Activated CD4-positive, alpha-beta T cell treated with anti-CD3 and anti-CD28 coated beads, Interleukin-2, amount 10 ng/mL, durations not matched to agents 7 days and 5 days (primary cell): ENCODE measurements around the gene JUND. TPM values are rescaled to one million over a fixed set of nuclear protein-coding genes. Genes with fewer than 3 reads are reported as not detected.

ENCODE experiments used
- CTCF ChIA-PET: fragments of 350-600 bp; sonication (Branson Sonifier 250); formaldehyde crosslinking; loops from one replicate; lab custom pipeline; 2021; ENCODE audit warnings: antibody characterized with exemption; lab: Charles Lee
- POLR2A ChIA-PET: fragments of 350-600 bp; sonication (Branson Sonifier 250); formaldehyde crosslinking; loops from one replicate; lab custom pipeline; 2021; ENCODE audit warnings: antibody characterized with exemption; lab: Charles Lee
- DNase-seq: peaks from one replicate; pipeline ENCODE4 v3.0.0-alpha.2; 2020
- H3K27ac Mint-ChIP-seq: one replicate; pipeline ENCODE4 v1.8.0; 2021; ENCODE audit warnings: mild to moderate bottlenecking, moderate library complexity, mixed read lengths
- H3K27me3 Mint-ChIP-seq: one replicate; pipeline ENCODE4 v1.8.0; 2021; ENCODE audit warnings: mixed read lengths
- H3K36me3 Mint-ChIP-seq: one replicate; pipeline ENCODE4 v1.8.0; 2021; ENCODE audit warnings: low read depth, mixed read lengths
- H3K4me1 Mint-ChIP-seq: one replicate; pipeline ENCODE4 v1.8.0; 2021; ENCODE audit warnings: mixed read lengths
- H3K4me3 Mint-ChIP-seq: one replicate; pipeline ENCODE4 v1.8.0; 2021; ENCODE audit warnings: mild to moderate bottlenecking, moderate library complexity, mixed read lengths
- H3K9me3 Mint-ChIP-seq: one replicate; pipeline ENCODE4 v1.8.0; 2021; ENCODE audit warnings: mixed read lengths
- total RNA-seq, 2 experiments: library from RNA; stranded (reverse); gene quantifications; one replicate each; pipeline ENCODE4 v1.2.3, GENCODE V29; 2021

Gene JUND
- total RNA-seq, 2 experiments from 2014 or later, result 343 to 347 TPM

- DNase-seq, result peak; percentile 93
- CTCF ChIA-PET, result interaction anchor here (3.6 kb wide), 1 partner anchor 15 kb away, joined by 69 read pairs; the partner anchor contains the start of gene JUND
- H3K4me1 Mint-ChIP-seq, result peaks cover 79% of the 10 kb centered on the region
- no peaks in the 10 kb centered on the region for H3K27me3 Mint-ChIP-seq
- H3K9me3 Mint-ChIP-seq, result peaks cover 2% of the 10 kb centered on the region
- POLR2A ChIA-PET, result interaction anchor here (4.7 kb wide), 1 partner anchor 14 kb away, joined by 92 read pairs; the partner anchor contains the start of gene JUND
- peak overlapping the region; percentile 93 for H3K4me3 Mint-ChIP-seq
- peak overlapping the region; percentile 95 for H3K27ac Mint-ChIP-seq
- peaks cover 4% of the 10 kb centered on the region for H3K36me3 Mint-ChIP-seq
Observed at GRCh38 chr19:18294467-18294864, 13.0 kb upstream of the JUND start.

- ChIA-PET CTCF (interaction anchor here (0.6 to 3.6 kb wide), 6 partner anchors 11 to 493 kb away, joined by 3 to 69 read pairs (median 4); partner anchors contain the start of genes JUND and LSM4), POLR2A (interaction anchor here (1.6 to 4.7 kb wide), 2 partner anchors 11 to 14 kb away, joined by 9 to 92 read pairs; partner anchors contain the start of gene JUND)
- no peak for DNase-seq
- Mint-ChIP-seq H3K36me3 (peaks cover 4% of the 10 kb centered on the region), H3K9me3 (peaks cover 2% of the 10 kb centered on the region), H3K27ac (peak overlapping the region; percentile 95), H3K4me3 (peak overlapping the region; percentile 93), H3K27me3 (no peaks in the 10 kb centered on the region), H3K4me1 (peaks cover 76% of the 10 kb centered on the region)
Observed at GRCh38 chr19:18293642-18294466, 12.4 kb upstream of the JUND start.

GRCh38 chr19:18292810-18293641 is 11.6 kb upstream of the JUND start:
- peaks cover 2% of the 10 kb centered on the region for H3K9me3 Mint-ChIP-seq
- ChIA-PET POLR2A (interaction anchor here (1.6 to 4.7 kb wide), 2 partner anchors 12 to 13 kb away, joined by 9 to 92 read pairs; partner anchors contain the start of gene JUND), CTCF (interaction anchor here (0.5 to 3.6 kb wide), 12 partner anchors 9 to 494 kb away, joined by 3 to 69 read pairs (median 4); partner anchors contain the start of genes ELL, JUND and LSM4)
- H3K36me3 Mint-ChIP-seq, result peaks cover 4% of the 10 kb centered on the region
- peak; percentile 57 for DNase-seq
- H3K27ac Mint-ChIP-seq, result peak overlapping the region; percentile 95
- peaks cover 78% of the 10 kb centered on the region for H3K4me1 Mint-ChIP-seq
- peak overlapping the region; percentile 93 for H3K4me3 Mint-ChIP-seq
- H3K27me3 Mint-ChIP-seq, result no peaks in the 10 kb centered on the region

GRCh38 chr19:18292462-18292809 is 11.0 kb upstream of the JUND start:
- H3K9me3 Mint-ChIP-seq, result peaks cover 2% of the 10 kb centered on the region
- peak overlapping the region; percentile 95 for H3K27ac Mint-ChIP-seq
- H3K4me3 Mint-ChIP-seq, result peak overlapping the region; percentile 93
- H3K4me1 Mint-ChIP-seq, result peaks cover 75% of the 10 kb centered on the region
- peak; percentile 47 for DNase-seq
- H3K27me3 Mint-ChIP-seq, result no peaks in the 10 kb centered on the region
- H3K36me3 Mint-ChIP-seq, result peaks cover 4% of the 10 kb centered on the region
- CTCF ChIA-PET, result interaction anchor here (0.7 to 3.6 kb wide), 9 partner anchors 9 to 230 kb away, joined by 3 to 69 read pairs (median 9); partner anchors contain the start of genes ELL, JUND and LSM4
- POLR2A ChIA-PET, result interaction anchor here (0.6 to 4.7 kb wide), 3 partner anchors 12 to 36 kb away, joined by 3 to 92 read pairs (median 9); partner anchors contain the start of gene JUND

- peaks cover 76% of the 10 kb centered on the region for H3K4me1 Mint-ChIP-seq
- POLR2A ChIA-PET, result interaction anchor here (0.6 to 4.7 kb wide), 3 partner anchors 12 to 36 kb away, joined by 3 to 92 read pairs (median 9); partner anchors contain the start of gene JUND
- DNase-seq, result peak; percentile 84
- no peaks in the 10 kb centered on the region for H3K27me3 Mint-ChIP-seq
- H3K27ac Mint-ChIP-seq, result peak overlapping the region; percentile 96
- CTCF ChIA-PET, result interaction anchor here (0.6 to 3.6 kb wide), 10 partner anchors 10 to 230 kb away, joined by 3 to 69 read pairs (median 6); partner anchors contain the start of genes ELL, JUND and LSM4
- H3K4me3 Mint-ChIP-seq, result peak overlapping the region; percentile 93
- peaks cover 2% of the 10 kb centered on the region for H3K9me3 Mint-ChIP-seq
- H3K36me3 Mint-ChIP-seq, result peaks cover 4% of the 10 kb centered on the region
Observed at GRCh38 chr19:18291590-18292461, 10.4 kb upstream of the JUND start.

GRCh38 chr19:18291019-18291524 is 9.7 kb upstream of the JUND start:
- ChIA-PET CTCF (interaction anchor here (1.1 to 2.5 kb wide), 3 partner anchors 11 to 38 kb away, joined by 3 to 16 read pairs (median 9); no protein-coding TSS in a partner anchor), POLR2A (interaction anchor here (1.4 to 4.7 kb wide), 2 partner anchors 11 to 14 kb away, joined by 5 to 92 read pairs; partner anchors contain the start of gene JUND)
- H3K9me3 Mint-ChIP-seq, result no peaks in the 10 kb centered on the region
- H3K27me3 Mint-ChIP-seq, result no peaks in the 10 kb centered on the region
- H3K4me1 Mint-ChIP-seq, result peaks cover 77% of the 10 kb centered on the region
- peak overlapping the region; percentile 93 for H3K4me3 Mint-ChIP-seq
- peak; percentile 35 for DNase-seq
- H3K27ac Mint-ChIP-seq, result peak overlapping the region; percentile 96
- peaks cover 6% of the 10 kb centered on the region for H3K36me3 Mint-ChIP-seq

GRCh38 chr19:18290302-18291018 is 9.0 kb upstream of the JUND start:
- peaks cover 75% of the 10 kb centered on the region for H3K4me1 Mint-ChIP-seq
- ChIA-PET POLR2A (interaction anchor here (1.4 to 4.7 kb wide), 2 partner anchors 10 to 15 kb away, joined by 5 to 92 read pairs; partner anchors contain the start of gene JUND), CTCF (interaction anchor here (1.1 to 2.5 kb wide), 5 partner anchors 9 to 38 kb away, joined by 3 to 16 read pairs (median 5); partner anchors contain the start of gene JUND)
- H3K36me3 Mint-ChIP-seq, result peaks cover 8% of the 10 kb centered on the region
- H3K4me3 Mint-ChIP-seq, result peak overlapping the region; percentile 93
- peak; percentile 92 for DNase-seq
- peaks cover 2% of the 10 kb centered on the region for H3K9me3 Mint-ChIP-seq
- peak overlapping the region; percentile 96 for H3K27ac Mint-ChIP-seq
- H3K27me3 Mint-ChIP-seq, result no peaks in the 10 kb centered on the region

GRCh38 chr19:18289471-18290301 is 8.3 kb upstream of the JUND start:
- no peaks in the 10 kb centered on the region for H3K27me3 Mint-ChIP-seq
- peaks cover 4% of the 10 kb centered on the region for H3K9me3 Mint-ChIP-seq
- ChIA-PET CTCF (interaction anchor here (1.1 to 2.5 kb wide), 5 partner anchors 8 to 39 kb away, joined by 3 to 16 read pairs (median 5); partner anchors contain the start of gene JUND), POLR2A (interaction anchor here (0.7 to 4.7 kb wide), 5 partner anchors 8 to 15 kb away, joined by 3 to 92 read pairs (median 5); partner anchors contain the start of gene JUND)
- H3K4me1 Mint-ChIP-seq, result peaks cover 76% of the 10 kb centered on the region
- H3K4me3 Mint-ChIP-seq, result peak overlapping the region; percentile 93
- no peak for DNase-seq
- H3K36me3 Mint-ChIP-seq, result peaks cover 13% of the 10 kb centered on the region
- peak overlapping the region; percentile 96 for H3K27ac Mint-ChIP-seq

- Mint-ChIP-seq H3K9me3 (peaks cover 4% of the 10 kb centered on the region), H3K36me3 (peaks cover 13% of the 10 kb centered on the region), H3K27me3 (no peaks in the 10 kb centered on the region), H3K4me1 (peaks cover 68% of the 10 kb centered on the region), H3K4me3 (no peak overlapping the region), H3K27ac (peak overlapping the region; percentile 96)
- no peak for DNase-seq
- ChIA-PET POLR2A (interaction anchor here (1.3 kb wide), 1 partner anchor 8 kb away, joined by 7 read pairs; no protein-coding TSS in a partner anchor), CTCF (no interaction called here)
Observed at GRCh38 chr19:18287836-18288772, 6.7 kb upstream of the JUND start.
